ENCODE results near the gene KCNH4.
A peak's percentile ranks its signal among the peaks of the same experiment; 100 is the strongest.

Gene KCNH4

GRCh38 chr17:42169351-42169750, 11.6 kb downstream of the KCNH4 start:
- H3K4me3 ChIP-seq (ENCODE audit: low read depth, low read length) = no peak overlapping the region
- TF ChIP-seq, protein P1, sequence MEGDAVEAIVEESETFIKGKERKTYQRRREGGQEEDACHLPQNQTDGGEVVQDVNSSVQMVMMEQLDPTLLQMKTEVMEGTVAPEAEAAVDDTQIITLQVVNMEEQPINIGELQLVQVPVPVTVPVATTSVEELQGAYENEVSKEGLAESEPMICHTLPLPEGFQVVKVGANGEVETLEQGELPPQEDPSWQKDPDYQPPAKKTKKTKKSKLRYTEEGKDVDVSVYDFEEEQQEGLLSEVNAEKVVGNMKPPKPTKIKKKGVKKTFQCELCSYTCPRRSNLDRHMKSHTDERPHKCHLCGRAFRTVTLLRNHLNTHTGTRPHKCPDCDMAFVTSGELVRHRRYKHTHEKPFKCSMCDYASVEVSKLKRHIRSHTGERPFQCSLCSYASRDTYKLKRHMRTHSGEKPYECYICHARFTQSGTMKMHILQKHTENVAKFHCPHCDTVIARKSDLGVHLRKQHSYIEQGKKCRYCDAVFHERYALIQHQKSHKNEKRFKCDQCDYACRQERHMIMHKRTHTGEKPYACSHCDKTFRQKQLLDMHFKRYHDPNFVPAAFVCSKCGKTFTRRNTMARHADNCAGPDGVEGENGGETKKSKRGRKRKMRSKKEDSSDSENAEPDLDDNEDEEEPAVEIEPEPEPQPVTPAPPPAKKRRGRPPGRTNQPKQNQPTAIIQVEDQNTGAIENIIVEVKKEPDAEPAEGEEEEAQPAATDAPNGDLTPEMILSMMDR (IDR thresholded peaks at IDR 0.05; ENCODE audit: low read depth, low read length) = no peak

GRCh38 chr17:42167807-42168206, 13.1 kb downstream of the KCNH4 start:
- no peak overlapping the region for H3K4me3 ChIP-seq (ENCODE audit: low read depth, low read length)
- TF ChIP-seq, protein P1 (IDR thresholded peaks at IDR 0.05; ENCODE audit: low read depth, low read length) = no peak

- TF ChIP-seq, protein P1 (IDR thresholded peaks at IDR 0.05; ENCODE audit: low read depth, low read length) = no peak
- H3K4me3 ChIP-seq (ENCODE audit: low read depth, low read length) = no peak overlapping the region
Observed at GRCh38 chr17:42166196-42166763, 14.7 kb downstream of the KCNH4 start.

- no peak overlapping the region for H3K4me3 ChIP-seq (ENCODE audit: low read depth, low read length)
- TF ChIP-seq, protein P1 (IDR thresholded peaks at IDR 0.05; ENCODE audit: low read depth, low read length) = no peak
Observed at GRCh38 chr17:42165751-42166150, 15.2 kb downstream of the KCNH4 start.

DNA sequence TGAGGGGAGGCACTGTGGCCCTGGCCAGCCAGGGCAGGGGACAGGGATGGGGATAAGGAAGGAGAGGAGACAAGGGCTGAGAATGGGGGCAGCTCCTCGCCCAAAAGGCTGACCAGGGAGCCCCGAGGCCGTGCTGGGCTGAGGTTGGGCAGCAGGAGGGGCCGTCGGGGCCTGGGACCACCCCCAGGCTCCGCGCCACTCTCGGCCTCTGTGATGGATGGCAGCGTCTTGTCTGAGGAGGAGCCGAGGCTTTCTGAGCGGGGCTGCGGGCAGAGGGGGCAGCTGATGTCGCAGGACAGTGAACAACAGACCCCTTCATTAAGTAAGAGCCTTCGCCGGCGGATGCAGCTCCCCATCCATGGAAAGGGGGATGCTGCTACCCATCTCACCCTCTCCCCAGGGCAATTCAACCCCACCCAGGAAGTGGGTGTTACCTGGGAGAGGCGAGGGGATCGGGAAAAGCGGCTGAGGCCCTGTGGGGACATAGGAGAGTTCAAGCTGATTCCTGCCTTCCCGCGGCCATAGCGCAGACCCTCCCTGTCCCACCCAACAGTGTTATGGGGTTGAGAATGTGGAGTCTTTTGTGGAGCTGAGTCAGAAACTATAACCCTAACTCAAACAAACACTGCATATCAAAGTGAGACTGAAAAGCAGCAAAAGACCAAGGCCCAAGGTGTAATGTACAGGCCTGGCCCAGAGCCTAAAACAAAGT, 17.1 kb downstream of the KCNH4 start:
- TF ChIP-seq, protein P1 (IDR thresholded peaks at IDR 0.05; ENCODE audit: low read depth, low read length) = no peak
- no peak overlapping the region for H3K4me3 ChIP-seq (ENCODE audit: low read depth, low read length)

DNA sequence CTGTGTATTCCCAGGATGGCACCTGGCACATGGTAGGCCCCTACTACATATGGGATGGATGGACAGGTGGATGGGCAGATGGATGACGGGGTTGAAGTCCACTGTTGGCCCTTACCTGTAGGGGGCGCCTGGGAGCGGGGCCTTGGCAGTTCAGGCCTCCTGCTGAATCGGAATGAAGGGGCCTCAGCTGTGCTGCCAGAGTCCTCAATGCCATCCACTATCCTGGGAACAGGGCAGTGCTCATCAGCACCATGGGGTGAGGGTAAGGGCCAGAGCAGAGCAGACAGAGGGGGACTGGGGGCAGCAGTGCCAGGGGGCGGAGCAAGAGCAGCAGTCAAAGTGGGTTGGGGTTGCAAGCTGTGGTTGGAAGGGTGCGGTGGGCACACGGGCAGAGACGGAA, 17.8 kb downstream of the KCNH4 start:
- TF ChIP-seq, protein P1 (IDR thresholded peaks at IDR 0.05; ENCODE audit: low read depth, low read length) = 0 out of 2 replicates have a peak, but pooled peaks have one; percentile 20
- H3K4me3 ChIP-seq (ENCODE audit: low read depth, low read length) = no peak overlapping the region

DNA sequence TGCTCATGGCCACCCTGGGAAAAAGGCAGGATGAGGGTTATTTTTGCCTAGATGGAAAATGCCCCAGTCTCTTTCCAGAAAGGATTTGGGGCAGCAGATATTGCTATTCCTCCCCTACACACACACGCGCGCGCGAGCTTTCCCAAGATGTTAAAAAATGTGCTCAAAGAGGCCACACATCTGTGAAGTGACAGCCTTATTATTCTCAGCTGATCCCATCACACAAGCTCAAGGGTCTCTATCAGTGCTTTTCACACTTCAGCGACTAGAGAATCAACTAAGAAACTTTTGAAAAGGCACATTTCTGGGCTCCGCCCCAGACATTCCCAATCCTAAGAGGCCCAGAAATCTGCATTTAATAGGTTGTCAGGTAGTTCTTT, 20.4 kb downstream of the KCNH4 start:
- TF ChIP-seq, protein P1 (IDR thresholded peaks at IDR 0.05; ENCODE audit: low read depth, low read length) = no peak
- no peak overlapping the region for H3K4me3 ChIP-seq (ENCODE audit: low read depth, low read length)

Data from WI38 (cell line).